ENCODE data around the gene GON4L.

GON4L gene

DNA sequence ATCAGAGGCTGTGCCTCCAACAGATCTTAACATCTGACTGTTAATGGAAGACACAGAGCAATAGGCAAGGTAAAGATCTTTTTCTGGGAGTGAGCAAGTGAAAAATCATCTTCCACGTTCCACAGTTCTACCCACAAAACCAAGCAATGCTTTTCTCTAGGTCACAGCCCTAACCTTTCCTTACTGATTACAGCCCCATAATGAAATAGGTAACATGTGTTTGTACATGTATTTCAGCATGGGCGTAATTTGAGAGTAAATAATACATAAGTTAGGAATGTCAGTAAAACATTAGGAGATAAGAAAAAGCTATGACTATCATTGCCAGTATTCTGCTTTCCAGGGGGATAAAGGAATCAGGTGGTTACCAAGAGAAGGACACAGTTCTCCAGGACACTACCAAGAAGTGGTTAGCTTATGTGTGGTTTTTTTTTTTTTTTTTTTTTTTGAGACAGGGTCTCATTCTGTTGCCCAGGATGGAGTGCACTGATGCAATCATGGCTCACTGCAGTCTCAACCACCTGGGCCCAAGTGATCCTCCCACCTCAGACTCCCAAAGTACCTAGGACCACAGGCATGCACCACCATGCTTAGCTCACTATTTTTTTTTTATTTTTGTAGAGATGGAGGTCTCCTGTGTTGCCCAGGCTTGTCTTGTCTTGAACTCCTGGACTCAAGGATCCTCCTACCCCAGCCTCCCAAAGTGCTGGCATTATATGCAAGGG is 96.1 kb downstream of the GON4L start:
- TF ChIP-seq ZBTB7A (IDR thresholded peaks at IDR 0.05; ENCODE audit: low read depth) (no peak), YY1 (IDR thresholded peaks at IDR 0.05; ENCODE audit: low read depth) (no peak), RAD21 (IDR thresholded peaks at IDR 0.05; ENCODE audit: low read depth) (no peak), EP300 (IDR thresholded peaks at IDR 0.05; ENCODE audit: borderline replicate concordance) (no peak)

DNA sequence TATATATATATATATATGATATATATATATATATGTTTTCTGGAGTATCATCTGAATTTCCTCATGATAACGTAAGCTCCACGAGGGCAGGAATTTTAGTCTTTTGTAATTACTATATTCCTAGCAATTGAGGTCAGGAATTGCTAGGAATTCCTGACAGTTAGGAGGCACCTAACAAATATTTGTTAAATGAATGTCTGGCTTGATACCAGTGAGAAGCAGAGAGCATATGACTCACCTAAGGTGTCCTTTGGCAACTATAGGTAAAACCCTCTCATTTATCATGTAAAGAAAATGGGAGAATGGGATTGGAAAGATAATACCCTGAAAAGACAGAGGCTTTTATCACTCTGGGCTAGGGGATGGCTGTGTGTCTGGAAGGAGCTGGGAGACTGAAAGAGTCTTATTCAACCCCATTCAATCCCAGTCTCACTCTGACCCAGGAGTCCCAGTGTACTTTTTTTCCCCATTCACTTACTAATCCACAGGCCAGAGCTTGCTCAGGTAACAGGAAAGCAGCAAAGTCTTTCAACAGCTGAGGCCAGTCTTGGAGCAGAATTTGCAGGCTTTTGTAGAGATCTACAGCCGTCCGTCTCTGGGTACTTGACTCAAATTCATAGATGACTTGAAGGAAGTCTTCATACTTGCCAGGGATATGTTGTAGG is 96.9 kb downstream of the GON4L start:
- TF ChIP-seq EP300 (IDR thresholded peaks at IDR 0.05; ENCODE audit: borderline replicate concordance) = no peak
- TF ChIP-seq NFIC (IDR thresholded peaks at IDR 0.05) = 0 out of 2 replicates have a peak, but pooled peaks have one; percentile 17
- no peak for TF ChIP-seq CREB1 (IDR thresholded peaks at IDR 0.05; ENCODE audit: low read depth)

DNA sequence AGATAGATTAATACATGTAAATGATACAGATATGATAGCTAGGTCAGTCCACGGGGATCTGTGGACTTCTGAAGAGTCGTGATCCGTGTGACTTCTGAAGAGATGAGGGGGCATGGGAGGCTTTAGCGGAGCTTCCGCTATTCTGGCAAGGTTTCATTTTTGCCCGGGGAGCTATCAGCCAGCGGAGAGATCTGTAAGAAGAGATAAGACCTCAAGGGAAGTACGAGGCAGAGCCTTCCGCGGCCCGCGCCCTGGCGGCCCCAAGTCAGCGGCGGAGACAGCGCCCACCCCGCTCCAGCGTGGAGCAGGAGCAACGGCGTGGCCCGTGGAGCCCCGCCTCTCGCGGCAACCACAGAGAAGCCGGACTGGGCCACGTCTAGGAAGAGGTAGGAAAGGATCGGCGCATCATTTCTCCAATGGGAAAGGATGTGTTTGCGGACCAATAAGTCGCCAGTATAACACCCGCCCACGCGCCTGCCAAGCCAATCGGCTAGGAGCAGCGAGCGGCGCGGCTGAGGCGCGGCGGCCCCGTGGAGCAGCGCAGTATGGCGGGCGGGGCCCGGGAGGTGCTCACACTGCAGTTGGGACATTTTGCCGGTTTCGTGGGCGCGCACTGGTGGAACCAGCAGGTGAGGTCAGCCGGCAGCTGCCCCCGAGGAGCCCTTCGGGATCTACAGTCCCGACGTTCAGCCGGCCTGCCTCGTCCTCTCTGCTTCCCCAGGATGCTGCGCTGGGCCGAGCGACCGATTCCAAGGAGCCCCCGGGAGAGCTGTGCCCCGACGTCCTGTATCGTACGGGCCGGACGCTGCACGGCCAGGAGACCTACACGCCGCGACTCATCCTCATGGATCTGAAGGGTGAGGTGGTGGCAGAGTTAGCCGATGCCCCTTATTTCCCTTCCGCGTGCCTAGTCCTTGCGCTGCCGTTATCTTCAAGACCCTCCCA is 111.5 kb downstream of the GON4L start:
- TF ChIP-seq EGR1 (IDR thresholded peaks at IDR 0.05) (peak; percentile 87), TAF1 (IDR thresholded peaks at IDR 0.05; ENCODE audit: low read depth) (peak; percentile 60)
- TF ChIP-seq, protein P1, sequence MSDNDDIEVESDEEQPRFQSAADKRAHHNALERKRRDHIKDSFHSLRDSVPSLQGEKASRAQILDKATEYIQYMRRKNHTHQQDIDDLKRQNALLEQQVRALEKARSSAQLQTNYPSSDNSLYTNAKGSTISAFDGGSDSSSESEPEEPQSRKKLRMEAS (IDR thresholded peaks at IDR 0.05) = peak; percentile 76

DNA sequence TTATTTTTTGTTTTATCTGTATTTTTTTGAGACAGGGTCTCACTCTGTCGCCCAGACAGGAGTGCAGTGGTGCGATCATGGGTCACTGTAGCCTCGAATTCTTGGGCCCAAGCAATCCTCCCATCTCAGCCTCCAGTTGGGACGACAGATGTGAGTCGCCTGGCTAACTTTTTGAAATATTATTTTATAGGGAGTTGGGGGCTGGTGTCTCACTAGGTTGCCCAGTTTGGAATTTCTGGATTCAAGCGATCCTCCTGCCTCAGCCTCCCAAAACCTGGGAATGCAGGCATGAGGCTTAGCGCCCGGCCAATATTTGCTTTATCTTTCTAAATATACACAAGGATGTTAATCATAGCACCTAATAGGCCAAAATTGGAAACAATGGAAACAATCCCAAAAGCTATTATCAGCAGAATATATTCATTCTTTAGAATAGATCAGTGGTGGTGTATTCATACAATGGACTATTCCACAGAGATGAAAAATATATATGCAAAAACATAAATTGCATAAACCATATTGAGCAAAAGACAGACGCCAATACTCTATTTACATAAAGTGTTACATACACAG is 112.2 kb downstream of the GON4L start:
- TF ChIP-seq TAF1 (IDR thresholded peaks at IDR 0.05; ENCODE audit: low read depth) (no peak), ZBTB7A (IDR thresholded peaks at IDR 0.05; ENCODE audit: low read depth) (no peak), NFIC (IDR thresholded peaks at IDR 0.05) (no peak), EP300 (IDR thresholded peaks at IDR 0.05; ENCODE audit: borderline replicate concordance) (no peak)

DNA sequence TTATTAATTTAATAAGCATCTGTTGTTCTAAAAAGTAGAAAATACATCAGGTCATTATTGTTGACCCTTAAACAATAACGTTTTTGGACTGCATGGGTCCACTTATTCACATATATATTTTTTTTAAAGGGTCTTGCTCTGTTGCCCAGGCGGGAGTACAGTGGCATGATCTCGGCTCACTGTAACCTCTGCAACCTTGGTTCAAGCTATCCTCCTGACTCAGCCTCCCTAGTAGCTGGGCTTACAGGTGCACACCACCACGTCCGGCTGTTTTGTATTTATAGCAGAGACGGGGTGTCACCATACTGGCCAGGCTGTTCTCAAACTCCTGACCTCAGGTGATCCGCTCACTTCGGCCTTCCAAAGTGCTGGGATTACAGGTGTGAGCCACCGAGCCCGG is 115.1 kb downstream of the GON4L start:
- no peak for TF ChIP-seq TEAD4 (IDR thresholded peaks at IDR 0.05)
- no peak for TF ChIP-seq CREB1 (IDR thresholded peaks at IDR 0.05; ENCODE audit: low read depth)
- no peak for TF ChIP-seq YY1 (IDR thresholded peaks at IDR 0.05; ENCODE audit: low read depth)
- no peak for TF ChIP-seq EP300 (IDR thresholded peaks at IDR 0.05; ENCODE audit: borderline replicate concordance)
- TF ChIP-seq CEBPB (IDR thresholded peaks at IDR 0.05) = no peak
- TF ChIP-seq, protein P1 (IDR thresholded peaks at IDR 0.05) = no peak
- TF ChIP-seq, protein P2, sequence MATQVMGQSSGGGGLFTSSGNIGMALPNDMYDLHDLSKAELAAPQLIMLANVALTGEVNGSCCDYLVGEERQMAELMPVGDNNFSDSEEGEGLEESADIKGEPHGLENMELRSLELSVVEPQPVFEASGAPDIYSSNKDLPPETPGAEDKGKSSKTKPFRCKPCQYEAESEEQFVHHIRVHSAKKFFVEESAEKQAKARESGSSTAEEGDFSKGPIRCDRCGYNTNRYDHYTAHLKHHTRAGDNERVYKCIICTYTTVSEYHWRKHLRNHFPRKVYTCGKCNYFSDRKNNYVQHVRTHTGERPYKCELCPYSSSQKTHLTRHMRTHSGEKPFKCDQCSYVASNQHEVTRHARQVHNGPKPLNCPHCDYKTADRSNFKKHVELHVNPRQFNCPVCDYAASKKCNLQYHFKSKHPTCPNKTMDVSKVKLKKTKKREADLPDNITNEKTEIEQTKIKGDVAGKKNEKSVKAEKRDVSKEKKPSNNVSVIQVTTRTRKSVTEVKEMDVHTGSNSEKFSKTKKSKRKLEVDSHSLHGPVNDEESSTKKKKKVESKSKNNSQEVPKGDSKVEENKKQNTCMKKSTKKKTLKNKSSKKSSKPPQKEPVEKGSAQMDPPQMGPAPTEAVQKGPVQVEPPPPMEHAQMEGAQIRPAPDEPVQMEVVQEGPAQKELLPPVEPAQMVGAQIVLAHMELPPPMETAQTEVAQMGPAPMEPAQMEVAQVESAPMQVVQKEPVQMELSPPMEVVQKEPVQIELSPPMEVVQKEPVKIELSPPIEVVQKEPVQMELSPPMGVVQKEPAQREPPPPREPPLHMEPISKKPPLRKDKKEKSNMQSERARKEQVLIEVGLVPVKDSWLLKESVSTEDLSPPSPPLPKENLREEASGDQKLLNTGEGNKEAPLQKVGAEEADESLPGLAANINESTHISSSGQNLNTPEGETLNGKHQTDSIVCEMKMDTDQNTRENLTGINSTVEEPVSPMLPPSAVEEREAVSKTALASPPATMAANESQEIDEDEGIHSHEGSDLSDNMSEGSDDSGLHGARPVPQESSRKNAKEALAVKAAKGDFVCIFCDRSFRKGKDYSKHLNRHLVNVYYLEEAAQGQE (IDR thresholded peaks at IDR 0.05; ENCODE audit: low read depth) = no peak
- no peak for TF ChIP-seq EGR1 (IDR thresholded peaks at IDR 0.05)
- TF ChIP-seq, protein P3, sequence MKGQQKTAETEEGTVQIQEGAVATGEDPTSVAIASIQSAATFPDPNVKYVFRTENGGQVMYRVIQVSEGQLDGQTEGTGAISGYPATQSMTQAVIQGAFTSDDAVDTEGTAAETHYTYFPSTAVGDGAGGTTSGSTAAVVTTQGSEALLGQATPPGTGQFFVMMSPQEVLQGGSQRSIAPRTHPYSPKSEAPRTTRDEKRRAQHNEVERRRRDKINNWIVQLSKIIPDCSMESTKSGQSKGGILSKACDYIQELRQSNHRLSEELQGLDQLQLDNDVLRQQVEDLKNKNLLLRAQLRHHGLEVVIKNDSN (IDR thresholded peaks at IDR 0.05) = no peak
- no peak for TF ChIP-seq NFIC (IDR thresholded peaks at IDR 0.05)
- TF ChIP-seq RAD21 (IDR thresholded peaks at IDR 0.05; ENCODE audit: low read depth) = no peak
- no peak for TF ChIP-seq ZBTB7A (IDR thresholded peaks at IDR 0.05; ENCODE audit: low read depth)
- TF ChIP-seq FOXM1 (IDR thresholded peaks at IDR 0.05; ENCODE audit: borderline replicate concordance, low read depth) = no peak
- no peak for TF ChIP-seq TAF1 (IDR thresholded peaks at IDR 0.05; ENCODE audit: low read depth)
- TF ChIP-seq TCF12 (IDR thresholded peaks at IDR 0.05; ENCODE audit: low read depth) = no peak

DNA sequence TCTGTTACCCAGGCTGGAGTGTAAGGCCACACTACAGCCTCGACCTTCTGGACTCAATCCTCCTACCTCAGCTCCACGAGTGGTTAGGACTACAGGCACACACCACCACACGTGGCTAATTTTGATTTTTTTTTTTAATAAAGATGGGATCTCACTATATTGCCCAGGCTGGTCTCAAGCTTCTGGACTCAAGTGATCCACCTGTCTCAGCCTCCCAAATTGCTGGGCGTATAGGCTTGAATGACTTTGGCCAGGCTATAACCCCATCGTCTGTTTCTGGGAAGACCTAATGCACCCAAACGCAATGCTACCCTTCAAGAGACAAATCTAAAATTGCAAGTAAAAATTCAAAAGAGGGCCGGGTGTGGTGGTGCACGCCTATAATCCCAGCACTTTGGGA is 116.0 kb downstream of the GON4L start:
- TF ChIP-seq TCF12 (IDR thresholded peaks at IDR 0.05; ENCODE audit: low read depth) (no peak), YY1 (IDR thresholded peaks at IDR 0.05; ENCODE audit: low read depth) (no peak), ZBTB7A (IDR thresholded peaks at IDR 0.05; ENCODE audit: low read depth) (no peak), RAD21 (IDR thresholded peaks at IDR 0.05; ENCODE audit: low read depth) (no peak)
- TF ChIP-seq, protein P2 (IDR thresholded peaks at IDR 0.05; ENCODE audit: low read depth) = no peak
- TF ChIP-seq, protein P3 (IDR thresholded peaks at IDR 0.05) = no peak
